Uterus (tissue), 2 donors: ENCODE results near the gene TP53I11.

Source experiments
- CTCF ChIP-seq, 4 experiments: fragments of 200-600 bp in 2 of 4; fragments of 450-650 bp in 2 of 4; sonication (generic) in 2 of 4; IDR thresholded peaks; one replicate each; pipeline ENCODE4 v1.5.1; 2016 to 2019; ENCODE audit warnings: antibody characterized with exemption in 4 of 4, mild to moderate bottlenecking in 2 of 4, moderate library complexity in 1 of 4
- POLR2A ChIP-seq, 2 donors: fragments of 450-650 bp; IDR thresholded peaks; one replicate each; pipeline ENCODE4 v1.6.1; 2016; ENCODE audit warnings: antibody characterized with exemption in 2 of 2, mild to moderate bottlenecking in 1 of 2, moderate library complexity in 1 of 2

- TF ChIP-seq CTCF (IDR thresholded peaks at IDR 0.05) (no peak), POLR2A (IDR thresholded peaks at IDR 0.05) (no peak)
Observed at GRCh38 chr11:44883277-44883676, 67.4 kb downstream of the TP53I11 start.
